ENCODE data around the gene ALKBH5.

DNA sequence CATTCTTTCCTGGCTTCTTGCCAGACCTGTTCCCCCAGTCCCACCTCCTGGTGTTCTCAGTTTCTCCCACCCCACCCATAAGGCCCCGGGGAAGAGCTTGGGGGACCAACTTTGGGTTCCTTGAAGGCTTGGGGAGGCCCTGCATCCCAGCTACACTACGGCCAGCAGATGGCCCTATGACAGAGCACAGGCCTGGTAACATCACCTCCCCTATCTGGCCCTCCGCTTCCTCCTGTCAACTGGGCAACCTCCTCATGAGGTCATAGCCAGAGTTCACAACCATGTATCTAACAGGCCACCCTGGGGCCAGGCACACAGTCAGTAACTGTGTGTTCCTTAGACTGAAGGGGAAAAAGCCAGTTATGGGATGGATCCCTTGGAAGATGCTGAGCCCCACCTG, 43.7 kb upstream of the ALKBH5 start:
- TF ChIP-seq, protein P1, sequence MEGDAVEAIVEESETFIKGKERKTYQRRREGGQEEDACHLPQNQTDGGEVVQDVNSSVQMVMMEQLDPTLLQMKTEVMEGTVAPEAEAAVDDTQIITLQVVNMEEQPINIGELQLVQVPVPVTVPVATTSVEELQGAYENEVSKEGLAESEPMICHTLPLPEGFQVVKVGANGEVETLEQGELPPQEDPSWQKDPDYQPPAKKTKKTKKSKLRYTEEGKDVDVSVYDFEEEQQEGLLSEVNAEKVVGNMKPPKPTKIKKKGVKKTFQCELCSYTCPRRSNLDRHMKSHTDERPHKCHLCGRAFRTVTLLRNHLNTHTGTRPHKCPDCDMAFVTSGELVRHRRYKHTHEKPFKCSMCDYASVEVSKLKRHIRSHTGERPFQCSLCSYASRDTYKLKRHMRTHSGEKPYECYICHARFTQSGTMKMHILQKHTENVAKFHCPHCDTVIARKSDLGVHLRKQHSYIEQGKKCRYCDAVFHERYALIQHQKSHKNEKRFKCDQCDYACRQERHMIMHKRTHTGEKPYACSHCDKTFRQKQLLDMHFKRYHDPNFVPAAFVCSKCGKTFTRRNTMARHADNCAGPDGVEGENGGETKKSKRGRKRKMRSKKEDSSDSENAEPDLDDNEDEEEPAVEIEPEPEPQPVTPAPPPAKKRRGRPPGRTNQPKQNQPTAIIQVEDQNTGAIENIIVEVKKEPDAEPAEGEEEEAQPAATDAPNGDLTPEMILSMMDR (IDR thresholded peaks at IDR 0.05): no peak
- TF ChIP-seq POLR2A (IDR thresholded peaks at IDR 0.05): no peak
- TF ChIP-seq EP300 (IDR thresholded peaks at IDR 0.05): no peak

Measured in tibial nerve (tissue), 4 donors.